SK-N-SH (cell line): ENCODE measurements around the gene CCR5AS.

ENCODE experiments used
- EP300 ChIP-seq, 2 experiments: IDR thresholded peaks; 2 replicates each; pipeline versions ENCODE4 v1.4.0 to v1.6.1; 2012; ENCODE audit warnings: borderline replicate concordance in 1 of 2, low read depth in 1 of 2, low read length in 1 of 2
- FOXM1 ChIP-seq: IDR thresholded peaks from 2 replicates; pipeline ENCODE4 v1.4.0; 2012; ENCODE audit warnings: low read depth, mild to moderate bottlenecking
- JUND ChIP-seq: IDR thresholded peaks from 2 replicates; pipeline ENCODE4 v1.4.0; 2012
- YY1 ChIP-seq: IDR thresholded peaks from 2 replicates; pipeline ENCODE4 v1.4.0; 2012; ENCODE audit warnings: low read depth, mild to moderate bottlenecking
- TF ChIP-seq, protein P1 (sequence below): fragments of 200-600 bp; sonication (generic); IDR thresholded peaks from 2 replicates; pipeline ENCODE4 v1.6.1; 2017; ENCODE audit warnings: antibody characterized with exemption, mild to moderate bottlenecking, moderate library complexity
- TF ChIP-seq, protein P2 (sequence below): IDR thresholded peaks from 2 replicates; pipeline ENCODE4 v1.4.0; 2012; ENCODE audit warnings: low read depth

DNA sequence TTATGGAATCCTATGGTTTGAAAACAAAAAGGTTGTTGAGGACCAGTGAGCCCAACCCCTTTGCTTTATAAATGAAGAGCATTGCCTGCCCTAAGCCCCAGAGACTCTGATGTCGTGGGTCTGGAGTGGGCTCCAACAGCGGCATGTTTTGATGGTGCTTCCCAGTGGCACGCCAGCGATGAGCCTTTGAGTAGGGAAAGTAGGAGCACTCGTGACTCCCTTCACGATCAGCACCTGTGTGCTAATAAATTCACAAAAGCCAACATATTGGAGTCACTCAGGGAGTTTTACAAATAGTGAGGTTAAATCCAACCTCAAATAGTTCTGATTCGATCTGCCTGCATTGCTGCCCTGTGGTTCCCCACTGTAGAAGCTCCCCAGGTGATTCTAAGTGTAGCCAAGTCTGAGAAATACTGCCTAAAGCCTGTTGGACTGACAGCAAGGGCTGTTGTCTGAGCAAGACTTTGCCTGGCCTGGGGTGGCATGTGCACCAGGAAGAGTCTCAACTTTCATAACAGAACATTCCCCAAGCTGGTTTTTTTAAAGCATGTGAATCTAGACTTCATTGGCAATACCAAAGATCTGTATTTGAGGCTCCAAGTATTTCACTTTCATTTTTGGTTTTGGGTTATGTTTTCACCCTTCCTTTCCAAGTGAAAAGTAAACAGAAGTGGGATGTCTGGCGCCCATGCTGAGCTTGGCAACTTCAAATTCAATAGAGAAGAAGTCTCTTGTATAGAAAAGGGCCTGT is 26.2 kb downstream of the CCR5AS start:
- TF ChIP-seq, protein P1, sequence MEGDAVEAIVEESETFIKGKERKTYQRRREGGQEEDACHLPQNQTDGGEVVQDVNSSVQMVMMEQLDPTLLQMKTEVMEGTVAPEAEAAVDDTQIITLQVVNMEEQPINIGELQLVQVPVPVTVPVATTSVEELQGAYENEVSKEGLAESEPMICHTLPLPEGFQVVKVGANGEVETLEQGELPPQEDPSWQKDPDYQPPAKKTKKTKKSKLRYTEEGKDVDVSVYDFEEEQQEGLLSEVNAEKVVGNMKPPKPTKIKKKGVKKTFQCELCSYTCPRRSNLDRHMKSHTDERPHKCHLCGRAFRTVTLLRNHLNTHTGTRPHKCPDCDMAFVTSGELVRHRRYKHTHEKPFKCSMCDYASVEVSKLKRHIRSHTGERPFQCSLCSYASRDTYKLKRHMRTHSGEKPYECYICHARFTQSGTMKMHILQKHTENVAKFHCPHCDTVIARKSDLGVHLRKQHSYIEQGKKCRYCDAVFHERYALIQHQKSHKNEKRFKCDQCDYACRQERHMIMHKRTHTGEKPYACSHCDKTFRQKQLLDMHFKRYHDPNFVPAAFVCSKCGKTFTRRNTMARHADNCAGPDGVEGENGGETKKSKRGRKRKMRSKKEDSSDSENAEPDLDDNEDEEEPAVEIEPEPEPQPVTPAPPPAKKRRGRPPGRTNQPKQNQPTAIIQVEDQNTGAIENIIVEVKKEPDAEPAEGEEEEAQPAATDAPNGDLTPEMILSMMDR: no peak
- TF ChIP-seq EP300 (IDR thresholded peaks at IDR 0.05; ENCODE audit: borderline replicate concordance in 1 of 2, low read depth in 1 of 2, low read length in 1 of 2) (no peak), JUND (no peak), YY1 (no peak), FOXM1 (no peak)
- TF ChIP-seq, protein P2, sequence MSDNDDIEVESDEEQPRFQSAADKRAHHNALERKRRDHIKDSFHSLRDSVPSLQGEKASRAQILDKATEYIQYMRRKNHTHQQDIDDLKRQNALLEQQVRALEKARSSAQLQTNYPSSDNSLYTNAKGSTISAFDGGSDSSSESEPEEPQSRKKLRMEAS: no peak
